T-helper 22 cell (primary cell): Measurements from ENCODE around the gene AGBL1.
"Not testable (repeated sequence)": the region's sequence is repeated elsewhere in the genome, so short reads cannot be mapped to it uniquely, and the experiment has no call there.

ENCODE experiments used
- DNase-seq: peaks from one replicate; pipeline ENCODE4 v3.0.0-alpha.2; 2020; ENCODE audit warnings: low read depth

The AGBL1 gene

GRCh38 chr15:86399041-86399954 lies 319.6 kb downstream of the AGBL1 start:
- no peak for DNase-seq

GRCh38 chr15:86403221-86403620 lies 323.6 kb downstream of the AGBL1 start:
- DNase-seq = no peak

GRCh38 chr15:86403914-86404583 lies 324.4 kb downstream of the AGBL1 start:
- no peak for DNase-seq

- no peak for DNase-seq
These were observed 328.6 kb downstream of the AGBL1 start for GRCh38 chr15:86408261-86408660.

GRCh38 chr15:86411916-86412315 lies 332.2 kb downstream of the AGBL1 start:
- no peak for DNase-seq

- DNase-seq = no peak
These were observed 333.5 kb downstream of the AGBL1 start for GRCh38 chr15:86413191-86413590.

GRCh38 chr15:86425746-86426145 lies 346.1 kb downstream of the AGBL1 start:
- no peak for DNase-seq

- DNase-seq = no peak
These were observed 353.2 kb downstream of the AGBL1 start for GRCh38 chr15:86432861-86433260.

GRCh38 chr15:86433983-86434382 lies 354.3 kb downstream of the AGBL1 start:
- no peak for DNase-seq

GRCh38 chr15:86439614-86440013 lies 359.9 kb downstream of the AGBL1 start:
- DNase-seq = no peak

- no peak for DNase-seq
These were observed 364.9 kb downstream of the AGBL1 start for GRCh38 chr15:86444527-86444926.

GRCh38 chr15:86445579-86446252 lies 366.0 kb downstream of the AGBL1 start:
- DNase-seq = no peak

- DNase-seq = no peak
These were observed 366.6 kb downstream of the AGBL1 start for GRCh38 chr15:86446253-86446640.

GRCh38 chr15:86465470-86466039 lies 385.9 kb downstream of the AGBL1 start:
- not testable (repeated sequence) for DNase-seq

GRCh38 chr15:86481720-86482119 lies 402.0 kb downstream of the AGBL1 start:
- no peak for DNase-seq

- no peak for DNase-seq
These were observed 404.3 kb downstream of the AGBL1 start for GRCh38 chr15:86483936-86484335.

GRCh38 chr15:86488046-86488445 lies 408.4 kb downstream of the AGBL1 start:
- no peak for DNase-seq

GRCh38 chr15:86489981-86490380 lies 410.3 kb downstream of the AGBL1 start:
- no peak for DNase-seq

GRCh38 chr15:86491118-86491517 lies 411.4 kb downstream of the AGBL1 start:
- DNase-seq = no peak

- DNase-seq = no peak
These were observed 414.2 kb downstream of the AGBL1 start for GRCh38 chr15:86493884-86494283.

GRCh38 chr15:86494475-86494874 lies 414.8 kb downstream of the AGBL1 start:
- DNase-seq = no peak

GRCh38 chr15:86502301-86502700 lies 422.6 kb downstream of the AGBL1 start:
- DNase-seq = no peak
